ENCODE data around the gene ALDH9A1. TPM values are rescaled to one million over a fixed set of nuclear protein-coding genes. Genes with fewer than 3 reads are reported as not detected.

The ALDH9A1 gene
- 177 and 193 TPM in 2 replicates for total RNA-seq

DNA sequence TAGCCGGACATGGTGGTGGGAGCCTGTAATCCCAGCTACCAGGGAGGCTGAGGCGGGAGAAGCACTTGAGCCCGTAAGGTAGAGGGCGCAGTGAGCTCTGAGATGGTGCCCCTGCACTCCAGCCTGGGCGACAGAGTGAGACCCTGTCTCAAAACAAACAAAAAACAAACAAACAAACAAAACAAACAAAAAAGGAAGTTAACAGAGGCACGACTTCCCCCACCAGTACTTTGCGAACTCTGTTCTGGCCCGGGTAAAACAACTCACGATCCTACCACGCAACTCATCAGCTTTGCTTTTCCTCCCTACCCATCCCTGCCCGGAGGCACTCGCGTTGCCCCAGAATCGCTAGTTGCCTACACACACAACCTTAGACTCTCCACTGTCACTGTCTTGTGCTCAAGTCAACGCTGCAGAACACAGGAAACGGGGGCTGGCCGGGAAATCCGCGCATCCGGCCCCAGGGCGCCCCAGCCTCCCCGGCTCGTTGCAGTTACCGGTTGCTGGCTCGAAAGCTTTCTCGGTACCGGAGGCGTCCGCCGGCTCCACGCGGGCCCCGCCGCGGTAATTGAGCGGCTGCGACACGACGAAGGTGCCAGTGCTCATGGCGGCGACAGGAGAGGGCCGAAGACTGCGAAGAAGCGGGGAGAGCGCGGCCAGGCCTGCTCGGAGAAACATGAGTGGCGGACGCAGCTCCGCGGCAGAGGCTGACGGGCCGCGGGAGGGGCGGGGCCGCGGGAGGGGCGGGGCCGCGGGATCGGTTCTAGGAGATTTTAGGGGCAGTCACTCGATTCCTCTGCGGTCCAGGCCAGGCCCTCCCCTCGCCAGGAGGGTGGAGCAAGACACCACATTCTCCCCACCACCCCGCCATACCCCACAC lies at the start of gene ALDH9A1:
ALDH9A1 (minus strand) TSS at position 682 of the 880 bp plus-strand sequence; CDS start at position 678, 4 bp downstream.

DNA sequence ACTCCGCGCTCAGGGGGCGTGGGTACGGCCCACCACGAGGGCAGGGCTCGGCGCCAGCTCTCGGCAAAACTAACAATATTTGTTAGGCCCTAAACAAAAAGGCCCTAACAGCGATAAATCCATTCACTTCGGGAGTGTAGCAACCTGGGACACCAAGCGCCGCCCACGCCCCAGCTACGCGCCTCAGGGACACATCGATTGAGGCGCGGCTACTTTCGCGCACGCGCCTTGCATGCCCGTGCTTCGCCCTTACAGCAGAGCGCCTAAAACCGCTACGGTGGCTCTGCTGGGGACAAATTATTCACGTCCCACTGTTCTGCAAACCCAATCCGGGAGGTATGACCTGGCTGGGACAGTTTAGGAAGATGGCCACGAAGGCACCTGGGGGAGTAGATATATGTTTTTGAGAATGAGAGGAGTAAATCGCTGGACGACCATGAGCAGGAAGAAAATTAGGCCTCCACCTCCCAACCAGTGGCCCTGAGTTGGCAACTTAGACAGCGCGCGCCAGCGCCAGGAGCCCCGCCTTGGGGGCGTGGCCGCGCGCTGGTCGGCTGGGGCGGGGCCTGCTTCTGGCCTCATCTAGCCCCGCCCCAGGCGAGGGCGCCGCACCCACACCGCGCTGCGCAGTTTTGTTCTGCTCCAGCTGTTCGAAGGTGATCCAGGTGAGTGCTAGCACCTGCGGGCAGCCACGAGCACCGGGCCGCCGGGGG lies 67.6 kb downstream of the ALDH9A1 start, which contains the start of gene MGST3:
MGST3 (plus strand) TSS at position 606 of the 713 bp plus-strand sequence. CDS start 18,614 bp downstream, outside the sequence.

Other genes starting within 250 kb of the ALDH9A1 start
- not detected in 2 replicates for gene LRRC52, start 154.6 kb downstream of the ALDH9A1 start, total RNA-seq
- 132 and 213 TPM in 2 replicates for gene MGST3, start 67.3 kb downstream of the ALDH9A1 start, total RNA-seq
- 87.7 and 104 TPM in 2 replicates for gene TMCO1, start 70.3 kb upstream of the ALDH9A1 start, total RNA-seq
- gene UCK2, start 129.1 kb upstream of the ALDH9A1 start, total RNA-seq, result 68.0 and 125 TPM in 2 replicates

Data from uterine smooth muscle cell (primary cell).